Caki2 (cell line): ENCODE measurements around the gene TEAD4. TPM values are rescaled to one million over a fixed set of nuclear protein-coding genes. Genes with fewer than 3 reads are reported as not detected.

ENCODE experiments used
- DNase-seq: peaks from one replicate; pipeline ENCODE4 v3.0.0-alpha.2; 2015; ENCODE audit warnings: low read depth
- in situ Hi-C: cut with HindIII; loops from 2 replicates; pipeline ENCODE4 v1.10.0; 2016; ENCODE audit warnings: low sequenced_read_pairs, low pct_unique_long_range_greater_than_20kb, mixed read lengths
- total RNA-seq: library from RNA; depleted of rRNA; stranded (reverse); fragments of >200 nt; shearing (Covaris generic); gene quantifications from 2 replicates; pipeline ENCODE4 v1.2.3, GENCODE V29; 2014; ENCODE audit warnings: low replicate concordance; rRNA removed

Gene TEAD4
- total RNA-seq: 17.2 and 32.7 TPM in 2 replicates

DNA sequence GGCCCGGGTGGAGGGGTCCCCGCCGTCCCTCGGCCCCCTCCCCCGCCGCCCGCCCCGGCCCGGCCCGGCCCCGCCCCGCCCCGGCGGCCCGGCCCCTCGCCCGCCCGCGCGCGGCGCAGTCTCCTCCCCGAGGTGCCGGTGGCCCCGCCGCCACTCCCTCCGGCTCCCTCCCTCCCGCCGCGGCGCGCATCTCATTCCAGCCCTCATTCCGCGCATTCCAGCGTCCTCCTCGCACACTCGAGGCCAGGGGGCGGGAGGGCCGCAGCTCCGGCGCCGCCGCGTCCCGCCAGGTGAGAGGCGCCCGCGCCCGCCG is at the start of gene TEAD4:
TEAD4 (plus strand) TSS at position 206 of the 313 bp plus-strand sequence.
- peak; percentile 81 for DNase-seq
- in situ Hi-C loops: no loop called here

- in situ Hi-C loops: no loop called here
- DNase-seq: no peak
Measured at GRCh38 chr12:2912216-2912575, 47.0 kb upstream of the TEAD4 start.

- in situ Hi-C loops: no loop called here
- DNase-seq: no peak
Measured at GRCh38 chr12:2919249-2919648, 39.9 kb upstream of the TEAD4 start.

- DNase-seq: no peak
- in situ Hi-C loops: no loop called here
Measured at GRCh38 chr12:2922329-2922728, 36.9 kb upstream of the TEAD4 start.

DNA sequence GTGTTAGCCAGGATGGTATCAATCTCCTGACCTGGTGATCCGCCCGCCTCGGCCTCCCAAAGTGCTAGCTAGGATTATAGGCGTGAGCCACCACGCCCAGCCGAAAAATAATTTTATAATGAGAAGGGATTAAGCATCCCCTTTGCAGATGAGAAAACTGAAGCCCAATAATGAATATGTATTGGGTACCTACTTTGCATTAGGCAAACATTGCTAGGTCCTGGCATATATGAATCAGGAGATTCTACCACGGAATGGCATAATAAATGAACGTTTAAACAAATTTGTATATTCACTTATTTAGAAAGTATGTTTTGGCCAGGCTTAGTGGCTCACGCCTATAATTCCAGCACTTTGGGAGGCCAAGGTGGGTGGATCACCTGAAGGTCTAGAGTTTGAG is 36.1 kb upstream of the TEAD4 start:
- DNase-seq: no peak
- in situ Hi-C loops: no loop called here

DNA sequence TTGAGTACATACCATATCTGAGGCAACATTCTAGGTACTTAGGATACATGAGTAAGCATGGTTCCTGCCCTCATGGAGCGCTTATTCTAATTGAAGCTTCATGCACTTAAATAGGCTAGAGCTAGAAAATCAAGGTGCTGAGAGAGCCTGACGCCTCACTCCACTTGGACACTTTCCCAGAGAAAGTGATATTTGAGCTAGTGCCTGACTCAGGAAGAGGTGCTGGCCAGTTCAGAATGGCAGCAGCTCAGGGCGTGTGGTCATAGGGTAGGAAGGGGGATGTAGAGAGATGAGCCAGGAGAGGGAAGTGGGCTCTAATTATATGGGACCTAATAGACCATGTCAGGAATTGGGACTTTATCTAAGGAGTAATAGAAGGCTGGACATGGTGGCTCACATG is 35.2 kb upstream of the TEAD4 start:
- no peak for DNase-seq
- in situ Hi-C loops: no loop called here

DNA sequence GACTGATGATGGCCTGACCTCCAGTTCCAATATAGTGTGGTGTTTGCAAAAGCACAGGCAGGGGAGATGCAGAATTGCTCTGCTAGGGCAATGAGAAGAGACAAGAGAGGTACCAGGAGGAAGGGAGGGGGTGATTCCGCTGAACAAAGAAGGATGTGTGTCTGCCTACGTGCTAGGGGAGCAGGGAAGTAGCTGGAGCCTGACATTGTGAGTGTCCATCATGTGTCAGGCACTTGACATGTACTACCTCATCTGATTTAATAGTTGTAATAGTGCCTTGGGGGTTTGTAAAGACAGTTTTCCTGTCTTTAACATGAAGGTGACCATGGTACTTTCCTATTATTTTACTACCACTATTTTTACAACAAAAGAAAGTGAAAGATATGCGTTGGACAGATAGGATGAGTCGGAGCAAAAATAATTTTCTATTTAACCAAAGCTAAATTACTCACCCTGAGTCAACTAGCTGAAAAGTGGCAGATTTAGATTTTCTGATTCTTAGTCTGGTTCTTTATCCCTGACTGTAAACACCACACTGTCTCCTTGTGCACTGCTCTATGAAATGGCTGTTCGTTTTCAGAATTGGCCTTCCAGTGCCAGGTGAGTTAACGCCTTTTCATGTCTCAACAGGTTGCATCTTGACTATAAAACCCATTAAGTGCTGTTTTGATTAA is 33.7 kb upstream of the TEAD4 start:
- no peak for DNase-seq
- in situ Hi-C loops: no loop called here

- no peak for DNase-seq
- in situ Hi-C loops: no loop called here
Measured at GRCh38 chr12:2930865-2931264, 28.3 kb upstream of the TEAD4 start.

- in situ Hi-C loops: no loop called here
- DNase-seq: no peak
Measured at GRCh38 chr12:2933586-2933985, 25.6 kb upstream of the TEAD4 start.

DNA sequence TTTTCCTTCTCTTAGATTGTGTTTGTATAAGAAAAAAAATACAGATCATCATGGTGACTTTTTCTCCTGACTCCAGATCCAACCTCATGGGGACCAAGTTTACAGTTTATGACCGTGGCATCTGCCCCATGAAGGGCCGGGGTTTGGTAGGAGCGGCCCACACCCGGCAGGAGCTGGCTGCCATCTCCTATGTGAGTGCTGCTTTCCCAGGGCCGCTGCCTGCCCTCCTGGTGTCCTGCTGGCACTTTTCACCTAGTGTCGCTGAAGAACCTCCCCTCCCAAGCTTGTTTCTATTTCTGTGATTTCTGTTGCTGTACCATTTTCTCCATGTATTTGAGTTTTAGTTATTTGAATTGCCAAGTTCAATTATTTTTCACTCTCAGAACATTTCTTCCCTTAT is 24.8 kb upstream of the TEAD4 start:
- in situ Hi-C loops: no loop called here
- DNase-seq: no peak

GRCh38 chr12:2936301-2936700 is 22.9 kb upstream of the TEAD4 start:
- DNase-seq: no peak
- in situ Hi-C loops: no loop called here

- in situ Hi-C loops: no loop called here
- no peak for DNase-seq
Measured at GRCh38 chr12:2937500-2937899, 21.7 kb upstream of the TEAD4 start.

DNA sequence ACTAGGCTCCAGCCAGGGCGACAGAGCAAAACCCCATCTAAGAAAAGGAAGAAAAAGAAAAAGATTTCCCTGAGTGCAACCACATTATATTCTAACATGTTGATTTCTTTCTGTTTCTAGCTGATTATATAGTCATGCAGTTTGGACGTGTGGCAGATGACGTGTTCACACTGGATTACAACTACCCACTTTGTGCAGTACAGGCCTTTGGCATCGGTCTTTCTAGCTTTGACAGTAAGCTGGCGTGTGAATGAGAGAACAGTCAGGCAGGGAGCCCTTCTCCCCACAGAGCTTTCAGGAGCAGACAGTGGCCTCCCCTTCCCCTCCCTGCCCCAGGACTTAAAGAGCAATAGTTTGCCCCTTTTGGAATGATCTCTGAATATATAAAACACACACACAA is 20.0 kb upstream of the TEAD4 start:
- in situ Hi-C loops: no loop called here
- DNase-seq: no peak

GRCh38 chr12:2940564-2940963 is 18.6 kb upstream of the TEAD4 start:
- no peak for DNase-seq
- in situ Hi-C loops: no loop called here

- DNase-seq: no peak
- in situ Hi-C loops: no loop called here
Measured at GRCh38 chr12:2941524-2941923, 17.7 kb upstream of the TEAD4 start.

DNA sequence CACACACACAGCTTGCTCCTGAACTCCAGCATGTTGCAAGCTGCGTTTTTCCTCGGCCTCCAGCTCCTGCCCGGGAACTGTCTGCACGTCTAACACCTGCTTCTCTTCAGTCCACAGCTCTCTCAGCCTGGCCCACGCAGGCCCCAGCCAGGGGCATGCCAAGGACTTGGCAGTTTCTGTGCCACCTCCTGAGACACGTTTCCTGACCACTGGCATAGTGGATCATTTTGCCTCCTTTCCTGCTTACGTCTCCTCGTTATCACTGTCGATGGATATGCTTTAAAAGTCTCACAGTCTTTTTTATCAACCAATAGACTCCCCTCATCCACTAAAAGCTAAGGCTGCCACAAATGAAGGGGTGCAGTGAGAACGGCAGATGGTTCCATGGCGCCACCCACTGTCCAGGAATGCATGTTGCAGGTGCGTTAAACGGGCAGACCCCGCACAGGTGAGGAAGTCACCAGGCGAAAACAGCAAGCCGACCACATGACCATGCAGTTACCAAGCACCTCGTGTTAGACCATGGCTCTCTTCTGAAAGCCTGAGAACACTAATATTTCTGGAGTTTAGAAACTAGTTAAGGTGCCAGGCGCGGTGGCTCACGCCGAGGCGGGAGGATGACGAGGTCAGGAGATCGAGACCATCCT is 14.7 kb upstream of the TEAD4 start:
- in situ Hi-C loops: no loop called here
- peak; percentile 44 for DNase-seq

DNA sequence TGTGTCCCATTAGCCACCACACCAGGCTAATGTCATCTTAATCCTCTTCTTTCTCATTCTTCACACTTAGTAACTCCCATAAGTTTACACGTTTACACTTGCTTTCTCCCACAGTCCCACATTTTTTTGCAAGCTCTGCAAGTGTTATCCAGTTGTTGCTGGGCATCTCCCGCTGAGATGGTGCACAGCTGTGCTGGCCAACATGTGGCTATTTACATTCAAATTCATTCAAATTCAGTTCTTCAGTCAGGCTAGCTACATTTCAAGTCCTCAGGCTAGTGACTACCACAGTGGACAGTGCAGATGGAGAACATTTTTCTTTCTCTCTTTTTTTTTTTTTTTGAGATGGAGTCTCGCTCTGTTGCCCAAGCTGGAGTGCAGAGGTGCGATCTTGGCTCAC is 9.8 kb upstream of the TEAD4 start:
- in situ Hi-C loops: no loop called here

DNA sequence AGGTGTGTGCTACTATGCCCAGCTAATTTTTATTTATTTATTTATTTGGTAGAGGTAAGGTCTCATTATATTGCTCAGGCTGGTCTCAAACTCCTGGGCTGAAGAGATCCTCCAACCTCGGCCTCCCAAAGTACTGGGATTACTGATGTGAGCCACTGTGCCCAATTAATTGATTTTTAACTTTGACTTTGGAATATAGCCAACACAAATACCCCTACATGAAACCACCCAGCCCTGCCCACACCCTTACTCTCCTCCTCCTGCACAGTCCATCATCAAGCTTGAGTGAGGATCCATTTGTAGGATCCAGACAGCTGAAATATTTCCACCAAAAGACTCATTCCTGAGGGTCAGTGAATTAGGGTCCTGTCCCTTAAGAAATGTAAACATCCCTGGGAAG is 3.3 kb upstream of the TEAD4 start:
- in situ Hi-C loops: no loop called here
- DNase-seq: peak; percentile 27

More for the DNA sequence above, 9.8 kb upstream of the TEAD4 start:
- DNase-seq: no peak

DNA sequence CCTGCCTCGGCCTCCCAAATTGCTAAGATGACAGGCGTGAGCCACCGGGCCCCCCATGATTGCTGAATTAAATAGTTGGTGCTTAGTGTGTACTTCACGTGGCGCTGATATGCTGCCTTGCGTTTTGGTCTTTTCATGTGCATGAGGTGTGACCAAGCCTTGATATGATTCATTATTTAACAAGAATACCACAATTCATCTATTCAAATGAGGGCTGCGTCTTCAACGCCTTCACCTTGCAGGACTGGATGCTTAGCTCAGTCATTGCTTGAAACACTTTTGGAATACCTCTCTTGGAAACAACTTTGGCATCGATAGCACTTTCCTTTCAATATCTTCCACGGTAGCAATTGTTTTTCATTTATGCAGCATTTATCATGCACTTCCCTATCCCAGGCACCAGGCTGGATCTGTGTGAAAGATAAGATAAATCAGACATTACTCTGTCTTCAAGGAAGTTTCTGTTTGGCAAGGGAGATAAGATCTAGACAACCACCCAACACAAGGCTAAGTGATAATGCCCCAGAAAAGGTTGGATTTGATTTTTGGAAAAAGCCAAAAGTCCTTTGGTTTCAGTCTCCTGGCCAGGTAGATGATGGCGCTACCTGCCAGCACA is 1.3 kb upstream of the TEAD4 start:
- in situ Hi-C loops: no loop called here
- DNase-seq: no peak
